GM19023 (cell line): ENCODE data around the gene C2orf68.
A peak's percentile ranks its signal among the peaks of the same experiment; 100 is the strongest.
"Not testable (repeated sequence)": the region's sequence is repeated elsewhere in the genome, so short reads cannot be mapped to it uniquely, and the experiment has no call there.

ENCODE experiments used
- ATAC-seq: cut with Tn5 transposase; IDR thresholded peaks from one replicate; pipeline ENCODE4 v1.9.1; 2021; ENCODE audit warnings: mild to moderate bottlenecking, moderate library complexity; ENCODE audit not compliant: unreplicated experiment

C2orf68 gene

GRCh38 chr2:85611705-85612587 is at the start of gene C2orf68:
Gene C2orf68, minus strand, starts transcription at chr2:85612066. Its CDS starts 82 bp downstream, at chr2:85611984.
- ATAC-seq: peak; percentile 77

- no peak for ATAC-seq
These were observed 49.4 kb upstream of the C2orf68 start for GRCh38 chr2:85661139-85661858.

DNA sequence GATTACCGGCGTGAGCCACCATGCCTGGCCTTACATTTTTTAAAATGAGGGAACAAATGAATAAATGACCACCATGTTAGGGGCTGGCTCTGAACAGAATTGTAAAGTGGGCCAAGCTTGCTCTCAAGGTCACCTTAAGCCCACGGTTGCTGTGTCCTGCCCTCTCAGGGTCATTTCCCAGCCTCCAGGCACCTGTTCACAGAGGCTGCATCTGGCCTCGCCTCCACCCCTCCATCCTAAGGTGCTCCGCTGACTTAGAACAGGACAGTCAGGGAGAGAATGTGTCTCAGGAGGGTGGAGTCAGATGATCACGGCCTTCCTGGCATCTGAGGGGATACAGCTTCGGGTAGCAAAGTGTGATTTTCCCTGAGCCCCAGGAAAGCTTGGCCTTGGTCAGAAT is 48.9 kb upstream of the C2orf68 start:
- ATAC-seq: no peak

GRCh38 chr2:85660301-85660700 is 48.4 kb upstream of the C2orf68 start:
- ATAC-seq: not testable (repeated sequence)

DNA sequence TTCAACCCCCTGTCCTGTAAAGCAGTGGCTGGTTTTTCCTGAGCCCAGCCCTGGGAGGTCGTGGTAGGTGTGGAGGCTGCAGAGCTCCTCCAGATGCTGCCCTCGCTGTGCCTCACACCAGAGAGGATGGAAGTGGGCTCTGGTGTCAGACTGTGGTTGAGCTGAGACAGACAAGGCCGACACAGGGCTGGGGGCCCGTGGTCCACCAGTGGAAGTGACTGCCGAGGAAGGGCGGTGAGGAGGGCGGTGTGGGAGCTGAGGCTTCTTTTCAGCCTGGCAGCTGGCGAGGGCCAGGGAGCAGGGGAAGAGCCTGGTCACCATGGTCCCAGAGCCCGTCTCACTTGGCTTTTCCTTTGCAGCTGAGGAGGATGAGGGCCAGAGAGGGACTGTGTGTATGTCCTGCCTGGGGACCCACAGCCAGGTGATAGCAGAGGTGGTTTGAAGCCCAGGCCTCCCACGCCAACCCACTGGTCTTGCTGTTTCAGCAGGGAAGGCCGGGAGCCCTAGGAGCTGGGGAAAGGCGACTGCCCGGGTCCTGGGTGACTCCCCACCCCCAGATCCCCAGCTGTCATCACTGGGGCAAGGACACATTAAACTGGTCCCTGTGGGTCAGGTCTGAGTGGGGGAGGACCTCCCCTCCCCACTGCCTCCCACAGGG is 47.6 kb upstream of the C2orf68 start:
- ATAC-seq: no peak

- not testable (repeated sequence) for ATAC-seq
These were observed 45.5 kb upstream of the C2orf68 start for GRCh38 chr2:85657399-85657798.

- ATAC-seq: no peak
These were observed 44.6 kb upstream of the C2orf68 start for GRCh38 chr2:85656468-85656867.

DNA sequence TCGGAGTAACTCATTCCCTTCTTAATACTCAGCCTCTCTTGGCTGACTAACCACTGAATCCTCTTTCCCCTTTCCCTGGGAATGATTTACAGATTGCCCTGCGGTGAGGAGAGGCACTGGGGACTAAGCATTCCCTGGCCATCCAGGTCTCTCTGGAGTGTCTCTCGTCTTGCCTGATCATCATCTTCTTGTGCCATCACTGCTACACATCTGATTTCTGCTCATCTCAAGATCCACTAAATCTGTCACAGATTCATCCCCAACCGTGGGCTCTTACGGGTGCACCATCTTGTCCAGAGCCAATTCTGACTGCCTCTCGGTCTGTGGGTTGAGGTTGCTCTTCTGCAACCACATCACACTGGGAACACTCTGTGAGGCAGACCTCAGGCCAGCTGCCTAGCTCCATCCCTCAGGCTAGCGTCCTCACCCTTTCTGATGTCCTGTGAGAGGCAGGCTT is 44.1 kb upstream of the C2orf68 start:
- no peak for ATAC-seq

GRCh38 chr2:85653996-85654395 is 42.1 kb upstream of the C2orf68 start:
- ATAC-seq: no peak

DNA sequence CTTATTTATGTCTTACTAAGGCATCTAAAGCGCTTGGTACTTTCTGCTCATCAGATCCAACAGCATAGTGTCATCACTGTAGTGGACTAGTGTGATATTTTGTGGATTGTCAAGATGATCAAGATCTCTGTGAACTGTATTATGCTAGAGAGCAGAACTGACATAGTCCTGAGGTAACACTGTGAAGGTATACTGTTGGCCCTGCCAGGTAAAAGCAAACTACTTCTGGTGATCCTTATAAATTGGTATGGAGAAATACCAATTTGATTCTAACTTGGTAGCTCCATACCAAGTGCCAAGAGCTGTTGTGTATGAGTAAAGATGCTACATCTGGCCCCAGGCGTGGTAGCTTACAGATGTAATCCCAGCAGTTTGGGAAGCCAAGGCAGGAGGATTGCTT is 40.2 kb upstream of the C2orf68 start:
- no peak for ATAC-seq

- ATAC-seq: no peak
These were observed 39.2 kb upstream of the C2orf68 start for GRCh38 chr2:85651097-85651496.

GRCh38 chr2:85650456-85650855 is 38.6 kb upstream of the C2orf68 start:
- no peak for ATAC-seq

DNA sequence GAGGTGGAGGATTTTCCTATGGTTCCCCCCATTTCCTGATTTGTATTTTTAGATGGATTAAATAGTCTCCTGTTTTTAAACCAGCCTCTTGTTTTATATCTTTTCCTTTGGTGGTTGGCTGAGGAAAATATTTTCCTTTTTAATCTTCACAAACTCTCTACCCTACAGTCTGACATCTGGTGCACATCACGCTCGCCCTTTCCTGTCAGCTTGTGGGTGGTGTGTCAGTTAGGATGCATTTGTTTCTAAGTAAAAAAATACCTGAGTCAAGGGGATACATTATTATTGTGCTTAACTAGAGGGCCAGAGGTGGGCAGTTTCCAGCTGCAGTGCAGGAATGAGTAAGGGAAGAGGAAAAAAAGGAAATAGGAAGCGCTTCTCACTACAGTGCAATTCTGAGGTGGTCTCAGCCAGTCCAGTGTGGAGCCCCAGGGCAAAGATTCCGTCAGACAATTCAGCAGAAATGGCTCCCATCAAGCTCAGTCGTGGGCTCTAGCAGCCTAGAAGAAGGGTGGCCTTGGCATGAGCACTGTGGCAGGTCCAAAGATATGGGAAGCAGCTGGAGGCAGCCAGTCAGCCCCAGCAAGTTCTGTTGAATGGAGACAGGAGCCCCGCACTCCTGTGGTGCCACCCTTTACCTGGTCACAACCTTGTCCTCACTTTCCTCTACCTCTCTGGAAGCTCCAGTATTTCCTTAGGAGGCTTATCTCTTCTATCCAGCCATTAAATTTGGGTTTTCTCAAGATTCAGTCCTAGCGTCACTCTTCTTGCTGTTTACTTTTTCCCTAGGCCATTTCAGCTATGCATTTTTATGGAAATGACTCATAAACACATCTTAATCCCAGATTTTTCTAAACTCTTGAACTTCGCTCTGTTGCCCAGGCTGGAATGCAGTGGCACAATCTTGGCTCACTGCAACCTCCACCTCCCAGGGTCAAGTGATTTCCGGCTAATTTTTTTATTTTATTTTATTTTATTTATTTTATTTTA is 37.6 kb upstream of the C2orf68 start:
- ATAC-seq: no peak

GRCh38 chr2:85648619-85649018 is 36.8 kb upstream of the C2orf68 start:
- ATAC-seq: no peak

- peak; percentile 58 for ATAC-seq
These were observed 36.1 kb upstream of the C2orf68 start for GRCh38 chr2:85647823-85648526.

DNA sequence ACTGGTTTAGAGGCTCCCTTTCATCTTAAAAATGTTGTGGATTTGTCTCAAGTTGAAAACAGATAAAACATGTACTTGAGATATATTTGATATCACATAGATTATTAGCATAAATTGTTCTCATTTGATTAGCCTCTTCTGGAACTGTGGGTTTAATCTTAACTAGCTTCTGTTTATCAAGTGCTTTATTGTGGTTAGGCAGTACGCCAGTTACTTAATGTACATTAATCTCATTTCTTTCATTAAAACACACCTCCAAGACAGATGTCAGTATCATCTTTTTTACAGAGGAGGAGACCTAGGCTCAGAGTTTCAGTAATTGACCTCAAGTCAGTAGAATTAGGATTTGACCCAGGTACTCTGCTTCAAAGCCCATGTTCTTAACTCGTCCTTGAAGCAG is 34.3 kb upstream of the C2orf68 start:
- no peak for ATAC-seq

- ATAC-seq: no peak
These were observed 33.0 kb upstream of the C2orf68 start for GRCh38 chr2:85644909-85645308.

- ATAC-seq: no peak
These were observed 30.9 kb upstream of the C2orf68 start for GRCh38 chr2:85642725-85643124.

DNA sequence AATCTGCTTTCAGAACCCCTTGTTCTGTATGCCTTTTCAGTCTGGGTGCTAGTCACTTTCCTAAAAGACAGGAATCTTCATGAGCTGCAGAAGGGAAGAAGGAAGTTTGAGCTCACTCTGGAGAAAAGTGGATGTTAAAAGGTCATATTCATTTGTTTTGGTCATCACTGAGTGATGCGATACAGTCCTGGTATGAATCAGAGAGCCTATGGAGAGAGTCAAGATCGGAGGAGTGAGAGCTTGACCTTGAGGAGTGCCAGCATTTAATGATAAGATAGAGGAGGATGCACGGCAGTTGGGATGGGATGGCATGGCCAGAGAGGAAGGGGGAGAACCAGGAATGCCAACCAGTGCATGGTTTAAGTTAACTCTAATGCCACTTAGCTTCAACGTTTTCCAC is 23.8 kb upstream of the C2orf68 start:
- ATAC-seq: no peak

GRCh38 chr2:85635011-85635410 is 23.1 kb upstream of the C2orf68 start:
- ATAC-seq: no peak
